IMR-90 (cell line): Measurements from ENCODE around the gene ACTN1. TPM values are rescaled to one million over a fixed set of nuclear protein-coding genes. Genes with fewer than 3 reads are reported as not detected.

Experiments
- ATAC-seq: fragments of 200-7000 bp; cut with Tn5 transposase; 2 replicates; pipeline ENCODE4 v1.9.1; 2020; ENCODE audit warnings: low read depth, mild to moderate bottlenecking, moderate library complexity
- BruUV-seq: library from RNA; stranded (reverse); fragments of 400-500 nt; replicated peaks from 2 replicates; lab custom pipeline; 2021; lab: Mats Ljungman, UMichigan
- CTCF ChIA-PET: fragments of 300-600 bp; formaldehyde crosslinking; extraction: SDS; loops from one replicate; lab custom pipeline; 2021; ENCODE audit warnings: antibody characterized with exemption; lab: Yijun Ruan, JAX
- POLR2A ChIA-PET: fragments of 300-600 bp; sonication (Branson Sonifier 250); formaldehyde crosslinking; loops from one replicate; lab custom pipeline; 2022; ENCODE audit warnings: antibody characterized with exemption; ENCODE audit not compliant: unreplicated experiment; lab: Charles Lee
- DNase-seq: peaks from one replicate; pipeline ENCODE4 v3.0.0; 2013
- H2AFZ ChIP-seq: replicated peaks from 2 replicates; pipeline ENCODE3; 2013; ENCODE audit warnings: low read length, mild to moderate bottlenecking; ENCODE audit not compliant: poor library complexity
- H2AK5ac ChIP-seq: 2 replicates; pipeline ENCODE4 v1.6.1; 2013; ENCODE audit warnings: low read depth, low read length, inconsistent platforms
- H2AK9ac ChIP-seq: replicated peaks from 2 replicates; pipeline ENCODE3; 2013; ENCODE audit warnings: mild to moderate bottlenecking, low read depth, low read length, moderate library complexity; ENCODE audit not compliant: poor library complexity
- H2BK120ac ChIP-seq: 2 replicates; pipeline ENCODE4 v1.6.1; 2013; ENCODE audit warnings: low read depth, low read length, inconsistent platforms
- H2BK15ac ChIP-seq: 3 replicates; pipeline ENCODE4 v1.6.1; 2013; ENCODE audit warnings: low read depth, low read length, inconsistent platforms
- H2BK20ac ChIP-seq: 2 replicates; pipeline ENCODE4 v1.6.1; 2013; ENCODE audit warnings: low read depth, mild to moderate bottlenecking, inconsistent platforms, low read length, moderate library complexity
- H2BK5ac ChIP-seq: 2 replicates; pipeline ENCODE4 v1.6.1; 2013; ENCODE audit warnings: mild to moderate bottlenecking, low read depth, low read length, inconsistent platforms; ENCODE audit not compliant: poor library complexity, severe bottlenecking
- H3K14ac ChIP-seq: replicated peaks from 2 replicates; pipeline ENCODE4 v1.6.1; 2013; ENCODE audit warnings: low read depth, low read length, inconsistent platforms
- H3K18ac ChIP-seq: 2 replicates; pipeline ENCODE4 v1.6.1; 2013; ENCODE audit warnings: low read depth, low read length, control low read depth
- H3K23ac ChIP-seq: 2 replicates; pipeline ENCODE4 v1.6.1; 2013; ENCODE audit warnings: low read depth, low read length, inconsistent platforms
- H3K27ac ChIP-seq: 2 replicates; pipeline ENCODE4 v1.5.1; 2013; ENCODE audit warnings: mild to moderate bottlenecking, control low read depth, low read length; ENCODE audit not compliant: insufficient read depth
- H3K27me3 ChIP-seq: 2 replicates; pipeline ENCODE4 v1.6.1; 2013; ENCODE audit warnings: low read length; ENCODE audit not compliant: control insufficient read depth, insufficient read depth
- H3K36me3 ChIP-seq: 2 replicates; pipeline ENCODE4 v1.6.1; 2013; ENCODE audit warnings: low read length, mixed read lengths; ENCODE audit not compliant: control insufficient read depth, insufficient read depth
- H3K4ac ChIP-seq: 2 replicates; pipeline ENCODE4 v1.6.1; 2013; ENCODE audit warnings: low read depth, low read length, inconsistent platforms
- H3K4me1 ChIP-seq: 2 replicates; pipeline ENCODE4 v1.6.1; 2013; ENCODE audit warnings: low read length, mixed read lengths; ENCODE audit not compliant: control insufficient read depth, insufficient read depth
- H3K4me2 ChIP-seq: 2 replicates; pipeline ENCODE4 v1.6.1; 2013; ENCODE audit warnings: low read depth, mild to moderate bottlenecking, control low read depth, low read length, moderate library complexity
- H3K4me3 ChIP-seq: 2 replicates; pipeline ENCODE4 v1.5.1; 2013; ENCODE audit warnings: low read depth, mild to moderate bottlenecking, control low read depth, low read length, moderate library complexity; ENCODE audit not compliant: insufficient read depth
- H3K56ac ChIP-seq: 2 replicates; pipeline ENCODE4 v1.6.1; 2013; ENCODE audit warnings: low read length, inconsistent platforms; ENCODE audit not compliant: insufficient read depth; ENCODE audit errors: extremely low read depth
- H3K79me1 ChIP-seq, 2 experiments: 2 replicates each; pipeline ENCODE4 v1.6.1; 2013; ENCODE audit warnings: low read length in 2 of 2, inconsistent platforms in 1 of 2, low read depth in 1 of 2
- H3K9ac ChIP-seq: 2 replicates; pipeline ENCODE4 v1.6.1; 2013; ENCODE audit warnings: low read depth, low read length, control low read depth
- H3K9me1 ChIP-seq: 2 replicates; pipeline ENCODE4 v1.6.1; 2013; ENCODE audit warnings: low read length, inconsistent platforms; ENCODE audit not compliant: insufficient read depth
- H3K9me3 ChIP-seq: 2 replicates; pipeline ENCODE4 v1.6.1; 2013; ENCODE audit warnings: low read length; ENCODE audit not compliant: control insufficient read depth, insufficient read depth
- H4K20me1 ChIP-seq: 2 replicates; pipeline ENCODE4 v1.6.1; 2013; ENCODE audit warnings: low read length, inconsistent platforms; ENCODE audit not compliant: insufficient read depth
- H4K5ac ChIP-seq: 2 replicates; pipeline ENCODE4 v1.6.1; 2013; ENCODE audit warnings: mild to moderate bottlenecking, low read depth, low read length, control low read depth
- H4K8ac ChIP-seq, 2 experiments: 2 replicates each; pipeline ENCODE4 v1.6.1; 2013; ENCODE audit warnings: low read depth in 2 of 2, low read length in 2 of 2, control low read depth in 1 of 2, inconsistent platforms in 1 of 2
- H4K91ac ChIP-seq: 2 replicates; pipeline ENCODE4 v1.6.1; 2013; ENCODE audit warnings: low read depth, low read length, inconsistent platforms; ENCODE audit not compliant: insufficient read depth
- CEBPB ChIP-seq: IDR thresholded peaks from 2 replicates; pipeline ENCODE4 v1.6.1; 2012; ENCODE audit warnings: low read depth, low read length, improper control_type of control experiment
- CHD1 ChIP-seq: IDR thresholded peaks from 2 replicates; pipeline ENCODE4 v1.6.1; 2012; ENCODE audit warnings: low read depth, low read length, improper control_type of control experiment
- MXI1 ChIP-seq: IDR thresholded peaks from 2 replicates; pipeline ENCODE4 v1.6.1; 2012; ENCODE audit warnings: low read depth, mild to moderate bottlenecking, low read length, moderate library complexity, borderline replicate concordance
- POLR2A ChIP-seq: IDR thresholded peaks from 2 replicates; pipeline ENCODE4 v1.6.1; 2012; ENCODE audit warnings: mild to moderate bottlenecking, low read depth, low read length
- WGBS, 2 experiments: methylation state at CpG; one replicate each; pipeline versions ENCODE4 v1.1.5 to v1.1.7; 2013; ENCODE audit warnings: missing lambda C conversion rate in 2 of 2; ENCODE audit not compliant: insufficient read length in 1 of 2; ENCODE audit errors: extremely low coverage in 2 of 2; 5-methylcytosine and 5-hydroxymethylcytosine counted together
- dilution Hi-C: fragments of 300-500 bp; cut with HindIII; formaldehyde crosslinking; loops from one replicate; pipeline ENCODE4 v1.14.3; 2018; ENCODE audit warnings: low sequenced_read_pairs; ENCODE audit not compliant: unreplicated experiment
- in situ Hi-C: fragments of 300-500 bp; cut with MboI; formaldehyde crosslinking; loops from 3 replicates; pipeline ENCODE4 v1.14.3; 2019; ENCODE audit warnings: low sequenced_read_pairs, inconsistent platforms, mixed read lengths
- intact Hi-C: fragments of 100-400 bp; cut with micrococcal nuclease; formaldehyde crosslinking; loops from 2 replicates; pipeline ENCODE4 v1.10.0; 2022
- polyA plus RNA-seq, 3 experiments: library from polyadenylated mRNA; depleted of rRNA; stranded (reverse); fragments of >200 nt; gene quantifications; 2 replicates each; pipeline ENCODE4 v1.2.3, GENCODE V29; 2012; ENCODE audit warnings: low replicate concordance in 1 of 3
- total RNA-seq: library from RNA; depleted of rRNA; stranded (reverse); fragments of >200 nt; gene quantifications from 2 replicates; pipeline ENCODE4 v1.2.3, GENCODE V29; 2012
- TF ChIP-seq, protein P1 (sequence below): conservative IDR thresholded peaks from 2 replicates; pipeline ENCODE4 v1.5.1; 2012; ENCODE audit warnings: mild to moderate bottlenecking, low read depth, low read length, improper control_type of control experiment

ACTN1 gene
- total and polyA plus RNA-seq, 2 of the 4 experiments (the other 2 are of a cell fraction) = 684 to 766 TPM

DNA sequence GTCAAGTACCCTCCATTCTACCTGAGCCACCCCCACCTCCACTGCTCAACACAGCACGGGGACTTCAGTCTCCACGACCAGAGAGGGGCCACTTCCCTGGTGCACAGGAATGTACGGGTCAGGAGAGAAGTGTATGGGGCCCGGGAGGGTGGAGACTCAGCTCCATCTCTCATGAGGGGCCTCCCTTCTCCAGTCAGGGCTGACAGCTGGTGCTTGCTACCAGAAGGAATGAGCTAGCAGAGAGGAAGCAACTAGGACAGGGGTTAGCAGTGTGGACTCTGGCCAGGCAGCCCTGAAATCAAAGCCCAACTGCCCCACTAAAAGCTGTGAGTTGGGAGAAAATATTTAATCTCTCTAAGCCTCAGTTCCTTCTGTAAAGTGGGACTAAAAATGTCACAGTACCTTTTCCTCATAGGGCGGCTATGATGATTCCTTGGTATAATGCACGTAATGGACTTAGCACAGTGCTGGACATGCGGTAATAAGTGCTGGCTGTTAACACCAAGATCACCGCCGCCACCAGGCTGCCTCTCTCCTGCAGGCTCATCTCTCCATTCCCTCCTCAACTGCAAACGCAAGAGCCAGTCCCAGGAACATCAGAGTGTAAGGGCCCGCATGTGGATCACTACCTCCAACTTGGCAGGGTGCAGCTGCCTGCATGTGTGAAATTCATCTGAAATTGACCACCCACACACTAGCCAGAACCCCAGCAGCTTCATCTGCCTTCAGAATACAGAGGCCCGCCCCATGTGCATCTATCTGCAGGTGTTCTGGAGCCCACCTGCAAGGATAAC, 14.6 kb downstream of the ACTN1 start:
- dilution Hi-C loops = no loop called here
- Histone ChIP-seq H3K4me1 (peaks cover 72% of the 10 kb centered on the region), H4K20me1 (peaks cover 100% of the 10 kb centered on the region)

More for the DNA sequence above, 14.6 kb downstream of the ACTN1 start:
- WGBS, 2 experiments = 38% methylated on average over 3 of the region's 12 CpGs; no CpG with 5 or more reads in 1 of the 2 experiments
- H2BK20ac ChIP-seq = no peak overlapping the region
- DNase-seq (peak; percentile 51), ATAC-seq (peak; percentile 54)
- peak overlapping the region; percentile 47; the same call in 1 of the 2 replicates for H3K4me2 ChIP-seq
- ChIA-PET CTCF (interaction anchor here (1.4 kb wide), 1 partner anchor 23 kb away, joined by 3 read pairs; no protein-coding TSS in a partner anchor), POLR2A (no interaction called here)
- H2BK15ac ChIP-seq = no peak overlapping the region
- peaks cover 34% of the 10 kb centered on the region for H3K36me3 ChIP-seq
- H3K9me3 ChIP-seq = no peaks in the 10 kb centered on the region
- H3K56ac ChIP-seq = no peak overlapping the region
- TF ChIP-seq CHD1 (peak; percentile 26; the same call in 1 of the 2 replicates), MXI1 (no peak), CEBPB (no peak), POLR2A (0 out of 2 replicates have a peak, but pooled peaks have one; percentile 2)
- TF ChIP-seq, protein P1, sequence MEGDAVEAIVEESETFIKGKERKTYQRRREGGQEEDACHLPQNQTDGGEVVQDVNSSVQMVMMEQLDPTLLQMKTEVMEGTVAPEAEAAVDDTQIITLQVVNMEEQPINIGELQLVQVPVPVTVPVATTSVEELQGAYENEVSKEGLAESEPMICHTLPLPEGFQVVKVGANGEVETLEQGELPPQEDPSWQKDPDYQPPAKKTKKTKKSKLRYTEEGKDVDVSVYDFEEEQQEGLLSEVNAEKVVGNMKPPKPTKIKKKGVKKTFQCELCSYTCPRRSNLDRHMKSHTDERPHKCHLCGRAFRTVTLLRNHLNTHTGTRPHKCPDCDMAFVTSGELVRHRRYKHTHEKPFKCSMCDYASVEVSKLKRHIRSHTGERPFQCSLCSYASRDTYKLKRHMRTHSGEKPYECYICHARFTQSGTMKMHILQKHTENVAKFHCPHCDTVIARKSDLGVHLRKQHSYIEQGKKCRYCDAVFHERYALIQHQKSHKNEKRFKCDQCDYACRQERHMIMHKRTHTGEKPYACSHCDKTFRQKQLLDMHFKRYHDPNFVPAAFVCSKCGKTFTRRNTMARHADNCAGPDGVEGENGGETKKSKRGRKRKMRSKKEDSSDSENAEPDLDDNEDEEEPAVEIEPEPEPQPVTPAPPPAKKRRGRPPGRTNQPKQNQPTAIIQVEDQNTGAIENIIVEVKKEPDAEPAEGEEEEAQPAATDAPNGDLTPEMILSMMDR = no peak
- H2BK5ac ChIP-seq = peak overlapping the region; percentile 20
- H2AFZ ChIP-seq = no peak overlapping the region
- H3K27ac ChIP-seq = peak overlapping the region; percentile 45; the same call in 1 of the 2 replicates
- no peak overlapping the region for H2BK120ac ChIP-seq
- H4K91ac ChIP-seq = no peak overlapping the region
- H3K79me1 ChIP-seq = peaks cover 0 to 80% of the 10 kb centered on the region in 2 experiments; a peak in 2 of 4 replicates
- H3K4ac ChIP-seq = no peak overlapping the region
- no peaks in the 10 kb centered on the region for H3K27me3 ChIP-seq
- peak overlapping the region; percentile 81 for H3K23ac ChIP-seq
- no peak overlapping the region for H4K5ac ChIP-seq
- no peak overlapping the region for H4K8ac ChIP-seq
- no peak overlapping the region for H3K4me3 ChIP-seq
- no peak overlapping the region for H3K9ac ChIP-seq
- H3K18ac ChIP-seq = no peak overlapping the region
- H2AK5ac ChIP-seq = no peak overlapping the region
- BruUV-seq = no TSS peak
- H2AK9ac ChIP-seq = no peak overlapping the region
- in situ Hi-C loops = no loop called here
- intact Hi-C loops = no loop called here
- no peak overlapping the region; the same call in 1 of the 2 replicates for H3K14ac ChIP-seq
- peaks cover 65% of the 10 kb centered on the region for H3K9me1 ChIP-seq
